Right ventricle myocardium inferior (tissue), 1 donor: ENCODE measurements around the gene FIGNL2. TPM values are rescaled to one million over a fixed set of nuclear protein-coding genes. Genes with fewer than 3 reads are reported as not detected.

Source experiments
- total RNA-seq: library from RNA; stranded (reverse); fragmentation: NEBNext Ultra II Directional; extraction: Animal tissue kit (Norgen Biotek cat#: 25700); gene quantifications from one replicate; pipeline ENCODE4 v1.2.1, GENCODE V29; 2021
- donor health status: DM: no; HTN: yes; CAD: no; lungs with severe emphysema.

FIGNL2 gene
- total RNA-seq, 1 donor from 2014 or later: 0.22 TPM

Other genes starting within 250 kb of the FIGNL2 start
- not detected for gene ANKRD33, start 39.4 kb upstream of the FIGNL2 start, total RNA-seq
- 49.6 TPM for gene ACVRL1, start 58.8 kb upstream of the FIGNL2 start, total RNA-seq
- gene ACVR1B, start 103.0 kb upstream of the FIGNL2 start, total RNA-seq: 10.8 TPM
- 20.3 TPM for gene TAMALIN, start 158.2 kb upstream of the FIGNL2 start, total RNA-seq
- gene NR4A1, start 202.7 kb upstream of the FIGNL2 start, total RNA-seq: 40.6 TPM
- gene ATG101, start 221.3 kb upstream of the FIGNL2 start, total RNA-seq: 24.9 TPM
- gene SMIM41, start 231.0 kb upstream of the FIGNL2 start, total RNA-seq: 0.16 TPM